GM12801 (cell line): ENCODE data around the gene PCBP3.

Source experiments
- CTCF ChIP-seq: IDR thresholded peaks from one replicate; pipeline ENCODE4 v1.5.1; 2011; ENCODE audit warnings: control low read depth; ENCODE audit not compliant: insufficient read length; ENCODE audit errors: extremely low read depth

The PCBP3 gene

GRCh38 chr21:45911806-45912325 lies 268.3 kb downstream of the PCBP3 start:
- no peak for TF ChIP-seq CTCF

GRCh38 chr21:45912611-45913417 lies 269.3 kb downstream of the PCBP3 start:
- TF ChIP-seq CTCF = no peak

- TF ChIP-seq CTCF = no peak
These were observed 269.9 kb downstream of the PCBP3 start for GRCh38 chr21:45913418-45913765.

- TF ChIP-seq CTCF = no peak
These were observed 270.4 kb downstream of the PCBP3 start for GRCh38 chr21:45913886-45914285.

- no peak for TF ChIP-seq CTCF
These were observed 270.9 kb downstream of the PCBP3 start for GRCh38 chr21:45914321-45914845.

GRCh38 chr21:45916011-45916840 lies 272.7 kb downstream of the PCBP3 start:
- no peak for TF ChIP-seq CTCF

GRCh38 chr21:45917241-45917640 lies 273.7 kb downstream of the PCBP3 start:
- TF ChIP-seq CTCF = no peak
